HUDEP-2 (cell line): ENCODE data around the gene PUSL1.
A peak's percentile ranks its signal among the peaks of the same experiment; 100 is the strongest.

Source experiments
- DNase-seq, 76 experiments: peaks; one replicate each; lab custom pipeline; 2025; ENCODE audit not compliant: unreplicated experiment in 76 of 76; lab: John Stamatoyannopoulos, UW

PUSL1 gene

DNA sequence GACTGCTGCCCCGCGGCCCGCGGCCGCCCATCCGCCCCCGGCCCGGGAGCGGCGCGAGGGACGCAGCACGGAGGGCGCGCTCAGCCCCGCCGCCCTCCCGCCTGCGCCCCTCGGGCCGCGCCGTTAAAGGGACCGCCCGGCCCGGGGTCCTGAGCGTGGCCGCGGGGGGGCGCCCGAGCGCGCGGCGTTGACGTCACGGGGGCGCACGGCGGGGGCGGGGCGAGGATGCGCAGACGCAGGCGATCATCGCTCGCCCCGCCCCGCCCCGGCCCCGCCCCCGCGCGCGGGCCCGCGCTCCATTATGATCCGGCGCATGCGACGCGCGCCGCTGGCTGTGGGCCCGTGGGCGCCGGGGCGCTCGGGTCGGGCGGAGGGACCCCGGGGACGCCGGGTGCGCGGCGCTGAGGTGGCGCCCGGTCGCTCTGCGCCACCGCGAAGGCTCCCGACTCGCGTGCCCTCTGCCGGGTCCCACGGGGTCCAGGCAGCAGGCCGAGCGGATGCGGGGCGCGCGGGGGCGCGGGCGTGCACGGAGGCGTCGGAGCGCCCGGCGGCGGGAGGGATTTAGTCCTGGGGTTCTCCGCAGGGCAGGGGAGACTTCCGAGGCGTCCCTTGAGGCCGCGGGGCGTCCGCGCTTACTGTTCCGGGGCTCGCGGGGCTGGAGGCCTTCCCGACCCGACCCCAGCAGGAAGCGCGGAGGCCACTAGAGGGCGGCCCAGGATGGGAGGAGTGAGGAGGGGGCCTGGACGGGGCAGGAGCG, 41.0 kb downstream of the PUSL1 start, which contains the start of gene DVL1:
Gene DVL1, minus strand, starts transcription at position 163 of the 757 bp plus-strand sequence. CDS start 353 bp downstream, outside the sequence.
- peak in 47 of 76 experiments; percentile 11 to 62 (median 37) for DNase-seq

DNA sequence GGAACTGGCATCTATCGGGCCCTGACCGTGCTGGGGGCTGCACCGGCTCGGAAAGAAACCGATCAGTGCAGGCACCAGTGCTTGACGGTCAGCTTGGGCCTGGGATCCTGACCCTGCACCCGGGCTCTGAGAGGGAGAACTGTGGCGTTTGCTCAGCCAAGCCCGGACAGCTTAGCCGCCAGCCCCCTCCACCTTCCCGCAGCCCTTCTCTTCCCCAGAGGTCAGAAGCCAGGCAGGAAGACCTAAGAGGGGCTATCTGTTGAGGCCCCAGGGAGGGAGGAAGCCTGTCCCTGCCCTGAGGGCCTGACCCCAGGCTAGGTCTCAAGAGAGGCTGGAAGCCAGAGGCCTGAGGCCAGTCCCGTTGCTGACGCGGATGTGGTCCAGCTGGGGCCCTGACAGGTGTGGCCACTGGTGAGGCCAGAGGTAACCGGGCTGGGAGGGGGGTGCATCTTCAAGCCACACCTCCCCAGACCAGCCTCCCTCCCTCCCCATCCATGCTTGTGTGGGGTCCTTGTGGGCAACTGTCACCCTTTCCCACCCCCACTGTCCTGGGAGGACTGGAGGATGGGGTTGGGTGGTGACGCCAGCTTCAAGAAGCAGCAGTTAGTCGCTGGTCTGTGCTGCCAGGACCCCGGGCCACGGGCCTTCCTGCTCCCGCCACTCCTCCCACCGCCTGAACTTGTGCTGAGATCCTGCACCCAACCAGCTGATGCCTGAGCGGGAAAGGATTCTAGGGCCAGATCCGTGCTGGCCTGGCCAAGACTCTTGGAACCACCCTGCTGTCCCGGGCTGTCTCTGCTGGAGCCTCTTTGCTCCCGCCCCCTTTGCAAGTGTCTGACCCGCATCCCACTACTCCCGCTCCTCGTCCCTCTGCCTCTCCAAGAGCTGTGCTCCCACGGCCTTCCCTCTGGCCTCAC, 43.4 kb downstream of the PUSL1 start:
- no peak for DNase-seq

DNA sequence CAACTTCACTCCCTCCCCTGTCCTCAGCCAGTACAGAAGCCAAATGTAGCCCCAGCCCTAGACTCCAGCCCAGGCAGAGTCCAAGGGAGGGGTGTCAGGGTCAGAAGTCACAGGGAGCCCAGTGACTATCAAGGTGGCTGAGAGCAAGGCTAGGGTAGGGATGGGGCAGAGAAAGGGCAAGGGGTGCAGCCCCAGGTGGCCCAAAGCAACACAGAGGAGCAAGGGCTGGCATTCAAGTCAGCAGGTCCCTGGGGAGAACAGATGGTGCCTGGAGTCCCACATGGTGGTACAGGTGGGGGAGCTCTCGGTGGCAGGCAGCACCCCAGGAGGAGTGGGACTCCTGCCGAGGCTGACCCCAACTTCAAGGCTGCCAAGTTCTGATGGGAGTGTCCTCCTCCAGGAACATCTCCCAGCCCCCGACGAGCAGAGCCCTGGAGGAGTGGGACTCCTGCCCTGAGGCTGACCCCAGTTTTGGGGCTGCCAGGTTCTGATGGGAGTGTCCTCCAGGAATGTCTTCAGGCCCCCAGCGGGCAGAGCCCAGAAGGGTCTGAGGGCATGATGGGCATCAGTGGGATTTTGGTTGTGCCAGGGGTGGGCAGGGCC, 44.5 kb downstream of the PUSL1 start:
- DNase-seq, result no peak

DNA sequence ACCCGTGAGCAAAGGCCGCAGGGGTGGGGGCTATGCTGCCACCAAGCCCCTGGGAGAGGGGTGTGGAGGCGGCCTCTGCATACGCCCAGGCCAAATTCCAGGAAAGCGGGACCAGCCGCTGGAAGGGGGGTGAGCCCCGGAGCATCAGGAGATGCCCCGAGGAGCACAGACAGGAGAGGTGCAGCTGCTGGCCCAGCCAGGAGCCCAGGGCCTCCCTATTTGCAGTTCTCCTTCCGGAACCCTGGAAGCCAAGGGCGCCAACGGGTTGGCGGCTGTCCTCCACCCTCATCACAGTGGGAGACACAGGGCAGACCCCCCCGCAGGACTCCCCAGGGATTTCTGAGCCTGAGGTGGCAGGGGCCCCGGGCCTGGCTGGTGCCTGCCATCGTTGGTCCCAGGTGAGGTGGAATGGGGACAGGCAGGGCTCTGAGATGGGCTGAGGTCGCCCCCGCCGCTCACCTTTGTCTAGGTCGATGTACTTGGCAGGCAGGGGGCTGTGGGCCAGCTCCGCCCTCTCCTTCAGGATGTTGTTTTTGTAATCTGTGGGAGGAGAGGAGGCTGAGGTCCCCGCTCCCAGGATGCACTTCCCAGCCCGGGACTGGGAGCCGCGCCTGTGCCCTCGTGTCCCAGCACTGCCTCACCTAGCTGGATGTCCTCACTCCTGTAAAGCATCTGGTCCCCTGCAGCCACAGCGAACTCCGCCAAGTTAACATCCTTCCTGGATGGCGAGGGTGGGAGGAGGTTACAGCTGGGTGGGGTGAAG, 45.2 kb downstream of the PUSL1 start:
- no peak for DNase-seq

DNA sequence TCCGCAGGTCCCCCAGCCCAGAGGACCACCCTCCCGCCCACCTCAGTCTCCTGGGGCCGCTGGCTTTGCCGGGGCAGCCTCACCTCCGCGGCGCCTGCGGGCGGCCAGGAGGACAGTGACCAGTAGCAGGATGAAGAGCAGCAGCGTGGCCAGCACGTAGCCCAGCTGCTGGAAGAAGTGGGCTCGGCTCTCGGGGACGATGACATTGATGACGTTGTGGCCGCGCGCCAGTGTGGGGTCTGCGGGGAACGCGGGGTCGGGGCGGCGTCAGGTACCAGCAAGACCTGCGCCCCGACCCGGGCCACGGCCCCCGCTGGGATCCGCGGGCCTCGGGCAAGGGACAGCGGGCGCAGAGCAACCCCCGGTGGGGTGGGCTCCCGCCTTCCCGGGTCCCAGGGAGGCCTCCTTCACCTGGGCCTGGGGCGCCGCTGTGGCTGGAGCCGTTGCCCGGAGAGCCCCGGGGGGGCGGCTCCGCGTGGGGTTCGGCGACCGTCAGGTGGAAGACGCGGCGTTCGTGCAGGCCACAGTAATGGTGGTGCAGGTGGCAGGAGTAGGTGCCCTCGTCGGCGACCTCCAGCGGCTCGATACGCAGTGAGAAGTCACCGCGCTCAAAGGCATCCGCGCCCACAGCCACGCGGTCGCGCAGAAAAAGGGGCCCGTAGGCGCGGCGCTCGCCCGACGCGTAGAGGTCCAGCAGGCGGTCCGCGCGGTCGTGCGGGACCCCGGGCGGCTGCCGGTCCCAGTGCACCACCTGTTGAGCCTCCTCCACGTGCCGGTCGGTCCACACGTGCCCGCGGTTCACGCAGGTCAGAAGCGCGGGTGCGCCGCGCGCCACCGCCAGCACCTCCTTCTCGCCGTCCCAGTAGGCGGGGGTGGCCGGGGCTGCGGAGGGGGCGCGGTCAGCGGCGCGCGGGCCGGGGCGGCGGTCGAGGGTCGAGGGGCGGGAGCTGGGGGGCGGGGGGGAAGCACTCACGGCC, 46.2 kb downstream of the PUSL1 start:
- DNase-seq, result no peak

DNA sequence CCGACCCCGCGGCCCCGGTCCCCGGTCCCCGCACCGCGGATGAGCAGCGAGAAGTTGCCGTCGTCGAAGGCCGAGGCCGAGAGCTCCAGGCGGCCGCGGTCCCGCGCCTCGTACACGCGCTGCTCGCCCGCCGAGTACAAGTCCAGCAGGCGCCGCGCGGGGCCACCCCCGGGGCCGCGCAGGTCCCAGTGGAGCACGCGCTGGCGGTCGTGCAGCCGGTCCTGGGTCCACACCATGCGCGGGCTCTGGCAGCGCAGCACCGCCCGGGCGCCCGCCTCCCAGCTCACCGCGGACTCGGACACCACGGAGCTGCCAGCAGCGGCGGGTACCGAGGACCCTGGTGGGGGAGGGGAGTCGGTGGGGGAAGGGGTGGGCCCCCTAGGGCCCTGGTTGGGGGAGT, 47.0 kb downstream of the PUSL1 start:
- DNase-seq, result peak in 5 of 76 experiments; percentile 20 to 42 (median 29)

DNA sequence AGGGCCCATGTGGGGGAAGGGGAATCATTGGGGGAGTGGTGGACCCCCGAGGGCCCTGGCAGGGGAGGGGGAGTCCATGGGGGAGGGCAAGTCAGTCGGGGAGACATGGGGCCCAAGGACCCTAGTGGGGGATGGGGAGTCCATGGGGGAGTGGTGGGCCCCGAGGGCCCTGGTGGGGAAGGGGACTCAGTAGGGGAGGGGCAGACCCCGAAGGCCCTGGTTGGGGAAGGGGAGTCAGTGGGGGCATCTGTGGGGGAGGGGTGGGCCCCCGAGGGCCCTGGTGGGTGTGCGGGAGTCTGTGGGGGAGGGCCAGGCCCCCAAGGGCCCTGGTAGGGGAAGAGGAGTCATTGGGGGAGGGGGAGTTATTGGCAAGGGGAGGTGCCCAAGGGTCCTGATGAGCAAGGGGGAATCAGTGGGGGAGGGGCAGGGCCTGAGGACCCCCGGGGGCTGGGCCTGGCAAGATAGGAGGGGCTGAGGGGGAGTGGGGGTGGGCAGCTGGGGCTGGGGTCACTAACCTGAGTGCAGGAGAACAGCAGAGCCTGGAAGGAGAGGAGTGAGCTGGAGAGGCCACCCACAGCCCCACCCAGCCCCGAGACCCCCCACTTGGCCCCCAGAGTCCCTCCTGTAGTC, 47.9 kb downstream of the PUSL1 start:
- no peak for DNase-seq

DNA sequence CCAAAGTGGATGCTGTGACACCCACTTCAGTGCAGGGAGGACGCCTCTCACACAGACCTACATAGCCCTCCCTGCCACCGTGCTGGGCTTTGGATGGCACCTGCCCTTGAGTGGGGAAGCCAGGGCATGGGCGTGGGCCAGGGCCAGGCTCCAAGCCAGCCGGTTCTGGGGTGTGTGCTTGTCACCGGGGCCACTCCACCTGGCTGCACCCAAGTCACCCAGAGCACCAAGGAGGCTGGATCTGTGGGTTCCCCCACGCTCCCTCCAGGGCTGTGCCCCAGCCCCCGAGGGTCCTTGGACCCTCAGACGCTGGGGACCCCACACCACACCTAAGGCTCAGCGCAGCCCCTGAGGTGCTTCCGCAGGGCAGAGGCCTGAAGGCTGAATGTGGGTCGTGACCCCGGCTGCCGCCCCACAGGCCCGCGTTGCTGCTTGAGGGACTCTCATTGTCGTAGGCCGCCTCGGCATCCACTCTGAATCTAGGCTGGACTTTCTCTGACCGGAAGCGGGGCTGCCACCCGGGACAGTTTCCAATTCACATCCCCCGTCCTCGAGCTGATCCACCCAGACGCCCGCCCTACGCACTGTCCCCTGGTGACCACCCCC, 48.5 kb downstream of the PUSL1 start:
- DNase-seq, result peak in 1 of 76 experiments; percentile 16

DNA sequence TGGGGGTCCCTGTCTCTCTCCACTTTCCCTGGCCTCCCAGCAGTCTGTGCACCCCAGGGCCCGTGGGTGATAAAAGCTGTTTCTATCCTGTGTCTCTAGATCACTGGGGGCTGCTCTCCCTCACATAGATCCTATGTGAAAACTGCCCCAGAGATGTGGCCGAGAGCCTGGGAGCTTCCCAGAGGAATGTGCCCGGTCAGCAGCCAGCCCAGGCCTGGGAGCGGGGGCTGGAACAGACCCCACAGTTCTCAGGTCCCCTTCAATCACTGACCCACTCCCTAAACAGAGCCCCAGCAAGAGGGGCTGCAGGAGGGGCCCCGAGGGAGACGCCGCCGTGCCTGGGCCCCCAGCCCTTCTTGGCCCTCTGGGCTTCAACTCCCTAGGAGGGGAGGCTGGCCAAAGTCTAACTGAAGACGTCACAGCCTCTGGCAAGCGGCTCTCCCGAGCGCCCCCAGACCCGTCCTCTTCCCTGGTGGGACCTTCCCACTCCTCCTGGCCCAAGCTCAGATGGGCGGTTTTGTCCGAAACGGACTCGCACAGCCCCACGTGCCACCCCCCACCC, 49.6 kb downstream of the PUSL1 start:
- DNase-seq, result no peak

DNA sequence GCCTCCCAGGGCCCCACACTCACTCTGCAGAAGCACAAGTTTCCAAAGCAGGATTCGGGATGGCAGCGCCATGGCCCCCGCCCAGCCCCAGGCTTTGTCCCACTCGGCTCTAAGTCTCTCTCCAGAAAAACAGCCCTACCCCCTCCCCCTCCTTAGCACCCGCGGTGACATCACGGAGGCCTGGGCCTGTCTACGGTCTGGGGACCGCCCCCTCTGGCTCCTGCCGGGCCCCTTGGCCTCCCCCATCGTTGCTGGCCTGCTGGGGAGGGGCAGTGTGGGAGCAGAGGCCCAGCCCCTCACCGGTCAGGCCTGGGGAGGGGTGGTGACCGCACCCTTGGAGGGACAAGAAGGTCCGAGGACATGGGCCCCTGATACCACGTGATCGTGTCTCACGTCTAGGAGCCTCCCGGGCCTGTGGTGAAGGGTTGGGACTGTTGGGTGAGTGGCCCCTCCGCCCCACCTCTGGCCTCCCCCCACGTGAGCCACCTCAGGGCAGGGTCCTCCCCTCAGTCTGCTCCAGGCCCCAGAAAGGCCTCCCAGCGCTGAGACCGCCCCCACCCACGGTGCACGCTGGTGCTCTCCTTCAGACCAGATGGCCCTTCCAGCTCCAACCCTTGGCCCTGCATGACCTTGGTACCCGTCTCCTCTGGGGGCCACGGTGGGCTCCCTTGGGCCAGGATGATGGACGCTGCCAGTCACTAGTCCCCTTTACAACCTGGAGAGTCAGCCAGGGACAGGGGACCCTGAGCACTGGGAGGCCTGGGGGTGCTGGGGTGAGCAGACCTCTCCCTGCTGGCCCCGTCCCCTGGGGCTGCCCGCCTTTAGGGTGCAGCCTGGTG, 50.3 kb downstream of the PUSL1 start, which contains the start of gene MXRA8:
Gene MXRA8, minus strand, starts transcription at position 123 of the 839 bp plus-strand sequence. Its CDS starts 51 bp downstream, at position 72.
- peak in 2 of 76 experiments; percentile 26 to 28 for DNase-seq

DNA sequence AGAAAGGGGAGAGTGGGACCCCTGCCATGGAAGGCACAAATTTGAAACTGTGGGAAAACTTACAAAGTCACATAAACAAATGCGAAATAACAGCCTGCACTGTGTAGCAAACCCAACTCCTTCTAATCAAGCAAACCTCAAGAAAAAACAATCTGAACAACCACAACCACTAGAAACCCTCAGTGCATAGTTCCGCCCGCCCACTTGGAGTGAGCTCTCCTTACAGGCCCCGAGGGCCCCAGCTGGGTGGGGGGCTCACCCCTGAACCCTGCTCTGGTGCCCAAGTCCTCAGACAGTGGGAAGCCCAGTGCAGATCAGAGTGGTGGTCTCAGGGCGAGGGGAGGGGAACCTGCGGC, 50.9 kb downstream of the PUSL1 start:
- DNase-seq, result no peak

DNA sequence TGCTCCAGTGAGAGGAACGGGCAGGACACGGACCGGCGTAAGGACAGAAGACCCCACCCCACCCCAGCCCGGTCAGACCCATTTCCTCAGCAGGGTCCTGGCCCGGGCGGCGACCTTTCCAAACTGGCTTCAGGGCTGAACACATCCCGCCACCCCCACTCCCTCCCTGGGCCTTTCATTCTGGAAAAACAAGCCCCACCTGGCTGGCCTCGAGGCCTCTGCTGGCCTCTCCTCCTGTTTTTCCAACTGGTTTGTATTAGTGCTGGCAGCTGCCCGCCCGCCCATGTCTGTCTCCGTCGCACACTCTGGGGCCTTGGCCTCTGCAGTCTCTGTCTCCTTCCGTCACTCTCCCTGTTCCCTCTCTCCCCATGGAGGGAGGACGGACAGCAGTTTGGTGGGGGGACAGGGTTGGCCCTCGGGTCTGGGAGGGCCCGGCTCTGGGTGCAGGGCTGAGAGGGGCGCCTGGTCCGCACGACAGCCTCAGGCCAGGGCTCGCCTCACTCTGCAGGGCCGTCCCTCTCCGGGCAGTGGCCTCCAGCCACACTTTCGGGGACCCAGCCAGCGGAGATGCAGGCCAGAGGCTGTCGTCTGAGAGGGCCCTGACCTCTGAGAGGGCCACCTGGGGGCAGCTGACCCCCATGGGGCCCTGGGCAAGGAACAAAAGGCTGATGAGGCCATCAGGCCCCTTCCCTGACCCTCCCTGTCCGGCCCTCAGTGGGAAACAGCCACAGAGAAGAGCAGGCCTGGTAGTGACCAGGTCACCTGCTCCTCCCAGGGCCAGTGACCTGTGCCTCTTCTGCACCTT, 51.5 kb downstream of the PUSL1 start:
- DNase-seq, result no peak

DNA sequence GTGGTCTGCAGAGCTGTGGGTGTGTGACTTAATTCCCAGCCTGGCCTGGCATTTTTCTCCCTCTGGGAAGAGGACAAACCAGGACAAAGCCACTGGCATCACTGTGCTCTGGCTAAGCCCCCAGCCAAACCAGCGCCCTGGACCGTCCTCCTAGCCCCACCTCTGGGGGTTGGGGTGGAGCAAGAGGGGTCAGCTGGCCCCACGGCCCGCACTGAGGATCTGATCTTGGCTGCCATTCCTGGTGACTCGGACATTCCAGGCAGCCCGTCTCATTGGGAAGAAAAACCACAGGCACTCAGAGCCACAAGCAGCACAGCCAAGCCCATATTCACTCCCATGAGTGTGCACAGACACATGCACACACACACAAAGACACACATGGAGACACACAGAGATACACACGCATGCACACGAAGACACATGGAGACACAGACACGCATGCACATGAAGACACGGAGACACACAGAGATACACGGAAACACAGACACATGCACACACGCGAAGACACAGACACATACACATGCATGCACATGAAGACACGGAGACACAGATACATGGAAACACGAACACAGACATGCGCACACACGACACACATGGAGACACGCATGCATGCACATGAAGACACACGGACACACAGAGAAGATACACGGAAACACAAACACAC, 52.2 kb downstream of the PUSL1 start:
- no peak for DNase-seq
